B cell (primary cell): ENCODE data around the gene TMEM126A. TPM values are rescaled to one million over a fixed set of nuclear protein-coding genes. Genes with fewer than 3 reads are reported as not detected.

Experiments used
- ATAC-seq: fragments of 200-7000 bp; cut with Tn5 transposase; one replicate; pipeline ENCODE4 v1.10.0; 2021; ENCODE audit warnings: low read depth, mild to moderate bottlenecking, moderate number of reproducible peaks, moderate library complexity
- CTCF ChIA-PET: fragments of 350-600 bp; sonication (Branson Sonifier 250); formaldehyde crosslinking; loops from one replicate; lab custom pipeline; 2021; ENCODE audit warnings: antibody characterized with exemption, inconsistent platforms; lab: Charles Lee
- POLR2A ChIA-PET: fragments of 350-600 bp; sonication (Branson Sonifier 250); formaldehyde crosslinking; loops from one replicate; lab custom pipeline; 2021; ENCODE audit warnings: antibody characterized with exemption; lab: Charles Lee
- DNase-seq: peaks from one replicate; pipeline ENCODE4 v3.0.0; 2013
- H2AFZ ChIP-seq: 2 replicates; pipeline ENCODE4 v1.6.1; 2012; ENCODE audit warnings: mild to moderate bottlenecking, low read depth, low read length; ENCODE audit not compliant: insufficient read depth, poor library complexity, severe bottlenecking
- H3K27ac ChIP-seq, 2 donors: 1 replicate in 1 of 2; 2 replicates in 1 of 2; pipeline ENCODE4 v1.5.1; 2012 to 2013; ENCODE audit warnings: low read length in 2 of 2, mild to moderate bottlenecking in 2 of 2, moderate library complexity in 1 of 2
- H3K27me3 ChIP-seq, 4 experiments: fragments of 200-600 bp in 1 of 4; sonication (generic) in 1 of 4; replicated peaks in 1 of 4; 1 replicate in 2 of 4; 2 replicates in 2 of 4; pipeline versions ENCODE4 v1.6.1 to v1.7.0; 2013 to 2016; ENCODE audit warnings: low read length in 3 of 4, mild to moderate bottlenecking in 2 of 4, mixed read lengths in 1 of 4, moderate library complexity in 1 of 4; ENCODE audit not compliant: insufficient read depth in 4 of 4, control insufficient read depth in 3 of 4; ENCODE audit errors: control extremely low read depth in 1 of 4
- H3K36me3 ChIP-seq, 2 experiments: replicated peaks in 1 of 2; 1 replicate in 1 of 2; 2 replicates in 1 of 2; pipeline versions ENCODE4 v1.6.1 to v1.7.1; 2013; ENCODE audit warnings: low read length in 1 of 2; ENCODE audit not compliant: insufficient read depth in 2 of 2, control insufficient read depth in 1 of 2; ENCODE audit errors: control extremely low read depth in 1 of 2, extremely low read depth in 1 of 2
- H3K4me1 ChIP-seq, 2 donors: fragments of 200-600 bp in 1 of 2; sonication (generic) in 1 of 2; 1 replicate in 1 of 2; 2 replicates in 1 of 2; pipeline versions ENCODE4 v1.5.1 to v1.6.1; 2013 to 2017; ENCODE audit warnings: low read length in 2 of 2; ENCODE audit not compliant: control insufficient read depth in 2 of 2, insufficient read depth in 2 of 2
- H3K4me2 ChIP-seq: replicated peaks from 2 replicates; pipeline ENCODE3; 2012; ENCODE audit warnings: mild to moderate bottlenecking, low read depth, low read length; ENCODE audit not compliant: poor library complexity, severe bottlenecking
- H3K4me3 ChIP-seq, 5 experiments: fragments of 200-600 bp in 1 of 5; sonication (generic) in 1 of 5; 1 replicate in 3 of 5; 2 replicates in 2 of 5; pipeline versions ENCODE4 v1.5.1 to v1.7.0; 2011 to 2016; ENCODE audit warnings: low read length in 4 of 5, mild to moderate bottlenecking in 4 of 5, low read depth in 2 of 5, control low read depth in 1 of 5, moderate library complexity in 1 of 5; ENCODE audit not compliant: insufficient read depth in 1 of 5; ENCODE audit errors: control extremely low read depth in 1 of 5, extremely low read depth in 1 of 5
- H3K79me2 ChIP-seq: fragments of 200-600 bp; sonication (generic); one replicate; pipeline ENCODE4 v1.6.0; 2016; ENCODE audit warnings: low read length; ENCODE audit not compliant: control insufficient read depth, insufficient read depth
- H3K9ac ChIP-seq: fragments of 200-600 bp; sonication (generic); 2 replicates; pipeline ENCODE4 v1.6.1; 2017; ENCODE audit warnings: mild to moderate bottlenecking, low read length, moderate library complexity
- H3K9me3 ChIP-seq, 3 donors: one replicate each; pipeline versions ENCODE4 v1.6.1 to v1.7.1; 2013; ENCODE audit warnings: low read length in 2 of 3; ENCODE audit not compliant: control insufficient read depth in 2 of 3, insufficient read depth in 1 of 3; ENCODE audit errors: control extremely low read depth in 1 of 3
- H4K20me1 ChIP-seq: 2 replicates; pipeline ENCODE4 v1.6.0; 2012; ENCODE audit warnings: mild to moderate bottlenecking, low read length; ENCODE audit not compliant: insufficient read depth, control insufficient read depth, poor library complexity, severe bottlenecking
- H3K27ac Mint-ChIP-seq: one replicate; pipeline ENCODE4 v1.8.0; 2021; ENCODE audit warnings: mixed read lengths
- H3K27me3 Mint-ChIP-seq: one replicate; pipeline ENCODE4 v1.8.0; 2021; ENCODE audit warnings: mixed read lengths
- H3K4me1 Mint-ChIP-seq: one replicate; pipeline ENCODE4 v1.8.0; 2021; ENCODE audit warnings: mixed read lengths
- H3K4me3 Mint-ChIP-seq: one replicate; pipeline ENCODE4 v1.8.0; 2021; ENCODE audit warnings: mixed read lengths
- H3K9me3 Mint-ChIP-seq: one replicate; pipeline ENCODE4 v1.8.0; 2022; ENCODE audit warnings: mixed read lengths; ENCODE audit not compliant: insufficient read depth
- CTCF ChIP-seq: fragments of 200-600 bp; IDR thresholded peaks from one replicate; pipeline ENCODE4 v1.8.0; 2022; ENCODE audit warnings: antibody characterized with exemption, mild to moderate bottlenecking
- EZH2 ChIP-seq: IDR thresholded peaks from 2 replicates; pipeline ENCODE4 v1.6.1; 2012; ENCODE audit warnings: borderline replicate concordance, low read depth, mild to moderate bottlenecking, moderate library complexity, low read length; ENCODE audit not compliant: insufficient read depth, poor library complexity, severe bottlenecking
- WGBS: methylation state at CpG from one replicate; pipeline ENCODE4 v1.1.5; 2013; ENCODE audit warnings: missing lambda C conversion rate; ENCODE audit not compliant: insufficient coverage; 5-methylcytosine and 5-hydroxymethylcytosine counted together
- intact Hi-C: fragments of 100-400 bp; cut with micrococcal nuclease; formaldehyde crosslinking; loops from one replicate; pipeline ENCODE4 v1.10.0; 2022
- polyA minus RNA-seq: library from RNA; depleted of rRNA, polyadenylated mRNA; stranded (reverse); fragments of >200 nt; gene quantifications from 2 replicates; pipeline ENCODE4 v1.2.3, GENCODE V29; 2012
- polyA plus RNA-seq: library from polyadenylated mRNA; depleted of rRNA; stranded (reverse); fragments of >200 nt; gene quantifications from 2 replicates; pipeline ENCODE4 v1.2.3, GENCODE V29; 2012
- total RNA-seq, 2 donors: library from RNA; stranded (reverse); fragments of 120-200 nt in 1 of 2; gene quantifications; 1 replicate in 1 of 2; 2 replicates in 1 of 2; pipeline versions ENCODE4 v1.2.3 to v1.2.4, GENCODE V29; 2013 to 2022

Gene TMEM126A
- total RNA-seq, result 13.0 and 15.8 TPM in 2 replicates
- 31.4 TPM for total RNA-seq (2013)
- 15.6 and 19.1 TPM in 2 replicates for polyA plus RNA-seq
- 3.8 and 6.4 TPM in 2 replicates for polyA minus RNA-seq

- peaks cover 0 to 9% of the 10 kb centered on the region in 2 experiments for H3K36me3 ChIP-seq
- H2AFZ ChIP-seq, result peak within 1 kb of the TSS; percentile 91
- peak within 1 kb of the TSS; percentile 71 to 91 for H3K27ac ChIP-seq
- peak within 1 kb of the TSS; percentile 86 for H3K9ac ChIP-seq
- H3K9me3 Mint-ChIP-seq, result no peaks in the 10 kb centered on the region
- ATAC-seq, result peak; percentile 99
- ChIA-PET POLR2A (interaction anchor here (1.3 to 2.4 kb wide), 3 partner anchors 10 to 20 kb away, joined by 5 to 20 read pairs (median 8); partner anchors contain the start of genes CREBZF, DLG2 and TMEM126B), CTCF (interaction anchor here (1.2 to 2.3 kb wide), 3 partner anchors 11 to 19 kb away, joined by 3 to 8 read pairs (median 7); partner anchors contain the start of genes CREBZF and TMEM126B)
- peak within 1 kb of the TSS; percentile 79 to 87 (median 85) for H3K4me3 ChIP-seq
- intact Hi-C loops, result loop anchor here (1.0 to 5.0 kb wide), 5 partner anchors 18 to 1390 kb away; partner anchors contain the start of genes CREBZF, HIKESHI, PICALM and TMEM126B
- under 1% methylated on average over 30 of the region's 33 CpGs for whole genome bisulfite sequencing
- H3K4me2 ChIP-seq, result peak within 1 kb of the TSS; percentile 81
- peak; percentile 91 for DNase-seq
- peak within 1 kb of the TSS; percentile 93 for H3K27ac Mint-ChIP-seq
- H4K20me1 ChIP-seq, result no peaks in the 10 kb centered on the region
- peaks cover 18% of the 10 kb centered on the region for H3K4me1 Mint-ChIP-seq
- TF ChIP-seq EZH2 (no peak), CTCF (no peak)
- peak within 1 kb of the TSS; percentile 89 for H3K4me3 Mint-ChIP-seq
- no peaks in the 10 kb centered on the region for H3K9me3 ChIP-seq
- H3K79me2 ChIP-seq, result peaks cover 30% of the 10 kb centered on the region
- peaks cover 0 to 12% (median 4%) of the 10 kb centered on the region in 4 experiments for H3K27me3 ChIP-seq
- H3K4me1 ChIP-seq, result peaks cover 12 to 13% of the 10 kb centered on the region in 2 donors
- peaks cover 19% of the 10 kb centered on the region for H3K27me3 Mint-ChIP-seq
Measured at GRCh38 chr11:85647604-85648299, at the start of gene TMEM126A. Gene TMEM126A, plus strand, starts transcription at chr11:85647967. Its CDS starts 2,289 bp downstream, at chr11:85650256.

GRCh38 chr11:85599083-85599482 is 48.7 kb upstream of the TMEM126A start:
- Mint-ChIP-seq H3K27me3 (no peaks in the 10 kb centered on the region), H3K9me3 (no peaks in the 10 kb centered on the region), H3K4me1 (no peaks in the 10 kb centered on the region), H3K4me3 (no peak overlapping the region), H3K27ac (no peak overlapping the region)
- H3K27ac ChIP-seq, result no peak overlapping the region
- no peaks in the 10 kb centered on the region for H3K27me3 ChIP-seq
- no peak overlapping the region for H3K9ac ChIP-seq
- DNase-seq (no peak), ATAC-seq (no peak)
- no peaks in the 10 kb centered on the region for H3K4me1 ChIP-seq
- H2AFZ ChIP-seq, result no peak overlapping the region
- H4K20me1 ChIP-seq, result no peaks in the 10 kb centered on the region
- H3K9me3 ChIP-seq, result no peaks in the 10 kb centered on the region
- H3K4me3 ChIP-seq, result no peak overlapping the region
- no peaks in the 10 kb centered on the region for H3K36me3 ChIP-seq
- CTCF ChIA-PET, result no interaction called here
- H3K79me2 ChIP-seq, result no peaks in the 10 kb centered on the region
- 75% methylated on average over 4 of the region's 5 CpGs for WGBS
- no peak overlapping the region for H3K4me2 ChIP-seq
- TF ChIP-seq EZH2 (no peak), CTCF (no peak)
- intact Hi-C loops, result loop anchor here (5.0 to 10.0 kb wide), 3 partner anchors 376 to 1323 kb away; no protein-coding TSS in a partner anchor
- POLR2A ChIA-PET, result interaction anchor here (0.6 kb wide), 1 partner anchor 16 kb away, joined by 3 read pairs; no protein-coding TSS in a partner anchor
